ENCODE measurements around the gene NEDD8.

NEDD8 gene

DNA sequence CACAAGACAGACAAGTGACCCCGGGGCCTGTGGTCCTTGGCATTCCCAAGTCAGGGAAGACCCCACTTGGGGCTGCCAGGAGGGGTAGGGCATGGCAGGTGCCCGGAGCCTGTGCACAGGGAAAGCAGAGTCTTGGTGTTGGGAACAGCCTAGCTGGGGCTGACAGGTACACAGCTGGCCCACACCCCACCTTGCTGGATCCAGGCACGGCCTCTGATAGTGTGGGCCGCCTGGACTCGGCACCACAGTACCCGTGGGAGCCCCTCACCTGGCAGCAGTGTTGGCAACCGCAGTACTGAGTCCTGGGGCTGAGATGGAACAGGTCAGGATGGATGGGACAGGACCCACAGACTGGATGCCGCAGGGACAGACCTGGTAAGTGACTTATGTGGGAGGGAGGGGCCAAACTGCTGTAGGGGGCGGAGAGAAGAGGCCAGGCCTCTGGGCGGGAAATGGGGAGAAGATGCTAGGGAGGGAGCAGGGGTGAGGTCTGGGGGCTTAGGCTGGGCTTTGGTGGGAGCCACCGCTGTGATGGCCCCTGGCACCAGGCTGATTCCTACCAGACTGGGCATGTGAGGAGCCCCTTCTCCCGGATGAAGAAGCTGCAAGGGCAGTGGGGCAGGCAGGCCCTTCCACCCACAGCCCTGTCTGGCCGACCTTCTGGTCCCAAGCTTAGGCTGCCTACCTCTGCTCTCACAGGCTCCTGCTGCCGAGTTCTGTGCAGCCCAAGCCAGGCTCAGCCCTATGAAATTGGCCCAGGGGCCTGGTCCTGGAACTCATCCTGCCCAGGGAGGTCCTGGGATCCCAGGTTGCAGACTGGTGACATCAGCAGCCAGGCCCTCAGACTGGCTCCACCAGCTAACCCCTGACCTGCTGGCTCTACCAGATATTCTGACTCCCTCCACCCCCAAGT is 30.9 kb upstream of the NEDD8 start, which contains the start of gene TGM1:
TGM1 (minus strand) TSS at position 357 of the 913 bp plus-strand sequence. CDS start 825 bp downstream, outside the sequence.
- no peak for FAIRE-seq

DNA sequence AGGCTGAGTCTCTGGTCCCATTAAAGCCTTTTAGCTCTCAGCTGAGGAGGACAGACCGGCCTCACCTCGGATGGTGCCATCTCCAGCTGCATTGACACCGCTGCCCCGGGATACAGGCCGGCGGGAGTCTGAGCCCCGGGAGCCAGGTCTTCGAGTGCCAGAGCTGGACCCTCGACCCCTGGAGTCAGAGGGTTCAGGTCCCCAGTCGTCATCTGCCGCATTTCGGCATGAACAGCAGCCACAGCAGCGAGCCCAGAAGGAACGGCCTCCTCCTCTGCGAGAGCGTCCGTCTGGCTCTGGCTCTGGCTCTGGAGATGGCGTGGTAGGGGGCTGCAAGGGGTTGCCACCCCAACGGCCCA is 29.8 kb upstream of the NEDD8 start:
- no peak for FAIRE-seq

- FAIRE-seq, result no peak
Measured at GRCh38 chr14:24261256-24261968, 29.2 kb upstream of the NEDD8 start.

- FAIRE-seq, result no peak
Measured at GRCh38 chr14:24260780-24261157, 28.6 kb upstream of the NEDD8 start.

DNA sequence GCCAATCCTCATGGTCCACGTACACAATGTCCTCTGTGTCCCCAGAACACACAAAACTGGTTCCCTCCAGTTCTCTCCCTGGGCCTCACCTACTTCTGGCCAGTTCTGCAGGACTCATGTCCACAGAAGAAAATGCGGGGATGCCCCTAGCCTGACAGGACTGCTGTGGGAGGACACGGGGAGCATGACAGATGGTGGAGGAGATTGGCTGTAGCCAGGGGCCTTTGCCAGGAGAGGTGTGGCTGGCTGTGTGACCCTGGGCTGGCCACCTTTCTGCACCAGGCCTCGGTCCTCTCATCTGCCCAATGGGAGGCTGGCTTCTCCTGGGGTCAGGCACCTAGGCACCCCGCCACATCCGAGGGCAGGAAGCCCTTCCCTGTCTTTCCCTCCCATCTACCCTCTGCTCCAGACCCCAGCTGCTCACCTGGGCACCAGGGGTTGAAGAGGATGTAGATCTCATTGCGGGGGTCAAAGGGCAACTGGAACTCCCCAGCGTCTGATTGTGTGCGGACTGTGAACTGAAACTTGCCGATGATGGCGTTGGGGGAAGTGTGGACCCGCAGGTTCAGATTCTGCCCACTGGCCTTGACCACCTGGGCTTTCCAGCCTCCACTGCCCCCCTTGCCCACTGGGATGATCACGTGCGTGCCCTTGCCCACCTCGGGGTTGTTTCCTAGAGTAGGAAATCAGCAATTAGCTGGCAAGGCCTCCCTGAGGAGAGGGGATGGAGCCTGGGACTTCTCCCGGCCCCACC is 28.0 kb upstream of the NEDD8 start:
- no peak for FAIRE-seq

GRCh38 chr14:24259282-24260025 is 27.3 kb upstream of the NEDD8 start:
- FAIRE-seq, result no peak

- no peak for FAIRE-seq
Measured at GRCh38 chr14:24258548-24259265, 26.5 kb upstream of the NEDD8 start.

- FAIRE-seq, result no peak
Measured at GRCh38 chr14:24258119-24258518, 26.0 kb upstream of the NEDD8 start.

DNA sequence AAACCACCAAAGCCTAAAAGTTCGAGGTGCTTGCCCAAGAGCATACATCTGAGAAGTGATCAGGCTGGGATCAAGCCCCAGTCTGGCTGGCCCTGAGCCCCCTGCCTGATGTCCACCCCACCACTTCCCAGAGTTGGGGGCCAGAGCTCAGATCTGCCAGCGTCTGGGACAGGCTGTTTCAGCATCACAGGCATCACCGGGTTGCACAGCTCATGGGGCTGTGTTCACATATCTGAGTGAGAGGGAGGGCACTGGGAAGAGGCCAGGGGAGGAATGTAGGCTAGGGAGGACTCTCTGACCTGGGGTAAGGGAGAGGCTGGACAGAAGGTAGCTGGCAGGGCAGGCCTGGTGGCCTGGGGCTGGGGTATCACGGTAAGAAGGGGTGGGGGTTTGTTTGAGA is 24.8 kb upstream of the NEDD8 start:
- FAIRE-seq, result no peak

GRCh38 chr14:24255931-24256711 is 24.0 kb upstream of the NEDD8 start:
- FAIRE-seq, result no peak

DNA sequence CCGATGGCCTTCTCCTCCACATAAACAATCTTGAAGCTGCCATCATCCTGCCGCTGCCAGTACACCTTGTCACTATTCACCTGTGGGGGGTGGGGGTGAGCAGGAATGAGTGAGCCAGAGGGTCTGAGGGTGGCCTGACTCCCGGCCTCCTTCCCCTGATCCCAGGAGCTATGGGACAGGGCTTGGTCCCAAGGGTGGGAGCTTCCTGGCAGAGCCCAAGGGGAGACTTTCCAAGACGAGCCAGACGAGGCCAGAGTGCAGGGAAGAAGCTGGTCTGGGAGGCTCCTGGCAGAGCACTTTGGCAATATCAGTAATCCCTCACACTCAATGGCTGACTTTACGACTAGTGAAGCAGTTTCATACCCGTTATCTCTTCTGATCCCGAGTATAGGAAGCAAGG is 23.3 kb upstream of the NEDD8 start:
- no peak for FAIRE-seq

- no peak for FAIRE-seq
Measured at GRCh38 chr14:24254630-24255392, 22.6 kb upstream of the NEDD8 start.

DNA sequence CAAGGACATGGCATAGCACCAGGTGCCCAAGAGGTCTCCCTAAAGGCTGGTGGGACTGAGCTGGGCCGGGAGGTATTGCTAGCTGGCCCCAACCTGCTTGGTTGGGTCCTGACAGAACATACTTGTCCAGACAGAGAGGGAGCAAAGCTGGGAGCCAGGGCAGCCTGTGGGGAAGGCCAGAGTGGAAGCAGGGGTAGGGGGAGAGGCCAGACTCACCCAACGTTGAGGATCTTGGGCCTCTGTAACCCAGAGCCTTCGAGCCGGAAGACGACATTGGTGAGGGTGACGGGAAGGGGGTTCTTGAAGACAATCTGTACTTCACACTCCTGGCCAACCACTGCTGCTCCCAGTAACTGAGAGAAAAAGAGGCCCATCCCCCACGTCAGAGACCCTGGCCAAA is 21.8 kb upstream of the NEDD8 start:
- no peak for FAIRE-seq

GRCh38 chr14:24252289-24253124 is 20.3 kb upstream of the NEDD8 start:
- no peak for FAIRE-seq

DNA sequence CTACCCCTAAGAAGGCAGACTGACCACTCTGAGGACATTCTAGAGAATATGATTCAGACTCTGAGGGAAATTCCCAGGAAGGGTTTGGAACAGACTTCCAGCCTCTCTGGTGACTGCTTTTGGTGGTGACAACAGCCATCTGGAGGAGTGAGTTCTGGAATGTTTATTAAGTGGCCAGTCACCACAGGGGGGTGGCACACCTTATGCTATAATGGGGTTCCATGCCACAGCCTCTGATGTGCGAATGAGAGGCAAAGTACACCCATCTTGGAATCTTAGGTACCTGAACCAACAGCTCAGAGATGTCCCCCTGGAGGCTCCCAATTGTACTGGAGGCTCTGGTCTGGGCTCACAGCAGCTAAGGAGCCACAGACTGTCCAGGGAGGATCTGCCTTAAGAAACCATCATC is 19.7 kb upstream of the NEDD8 start:
- no peak for FAIRE-seq

- FAIRE-seq, result no peak
Measured at GRCh38 chr14:24250354-24250753, 18.2 kb upstream of the NEDD8 start.

DNA sequence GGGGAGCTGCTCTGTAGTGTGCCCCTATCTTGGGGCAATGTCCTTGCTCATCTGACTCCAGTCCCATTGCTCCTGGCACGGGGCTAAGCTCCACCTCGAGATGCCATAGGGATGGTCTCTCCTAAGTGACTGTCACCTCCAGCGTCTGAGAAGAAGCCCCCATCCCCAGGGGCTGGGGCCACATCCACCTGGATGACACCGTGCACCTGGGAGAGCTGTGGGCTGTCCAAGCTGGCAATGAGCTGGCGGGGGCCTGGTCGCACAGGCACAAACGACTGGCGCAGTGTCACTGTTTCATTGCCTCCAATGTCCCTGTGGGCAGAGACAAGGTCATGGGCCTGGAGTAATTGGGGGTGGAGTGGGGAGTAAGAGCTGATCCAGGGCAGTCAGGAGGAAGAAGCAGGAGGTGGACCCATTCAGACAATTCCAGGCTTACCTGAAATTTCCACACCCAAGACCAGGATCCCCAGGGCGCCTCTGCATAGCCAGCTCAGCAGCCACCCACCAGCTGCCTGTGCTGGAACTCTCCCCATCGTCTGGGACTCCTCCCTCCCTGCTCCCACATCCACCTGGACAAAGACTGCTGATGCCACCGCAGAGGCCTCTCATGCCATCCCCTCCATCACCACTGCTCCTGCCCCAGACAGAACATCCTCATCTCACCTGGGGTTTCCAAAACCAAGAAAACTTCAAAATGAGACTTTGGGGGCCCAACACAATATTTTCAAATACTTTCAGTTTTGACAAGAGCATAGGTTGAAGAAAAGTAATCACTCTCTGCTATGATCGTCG is 17.3 kb upstream of the NEDD8 start:
- no peak for FAIRE-seq

- FAIRE-seq, result no peak
Measured at GRCh38 chr14:24247422-24247821, 15.3 kb upstream of the NEDD8 start.

Measured in islet of Langerhans (tissue), 1 donor.